IPS-11a (cell line): ENCODE data around the gene TGFBR3.

Source experiments
- H3K4me3 ChIP-seq: one replicate; pipeline ENCODE4 v1.5.1; 2013; ENCODE audit warnings: low read depth, low read length, control low read depth

TGFBR3 gene

DNA sequence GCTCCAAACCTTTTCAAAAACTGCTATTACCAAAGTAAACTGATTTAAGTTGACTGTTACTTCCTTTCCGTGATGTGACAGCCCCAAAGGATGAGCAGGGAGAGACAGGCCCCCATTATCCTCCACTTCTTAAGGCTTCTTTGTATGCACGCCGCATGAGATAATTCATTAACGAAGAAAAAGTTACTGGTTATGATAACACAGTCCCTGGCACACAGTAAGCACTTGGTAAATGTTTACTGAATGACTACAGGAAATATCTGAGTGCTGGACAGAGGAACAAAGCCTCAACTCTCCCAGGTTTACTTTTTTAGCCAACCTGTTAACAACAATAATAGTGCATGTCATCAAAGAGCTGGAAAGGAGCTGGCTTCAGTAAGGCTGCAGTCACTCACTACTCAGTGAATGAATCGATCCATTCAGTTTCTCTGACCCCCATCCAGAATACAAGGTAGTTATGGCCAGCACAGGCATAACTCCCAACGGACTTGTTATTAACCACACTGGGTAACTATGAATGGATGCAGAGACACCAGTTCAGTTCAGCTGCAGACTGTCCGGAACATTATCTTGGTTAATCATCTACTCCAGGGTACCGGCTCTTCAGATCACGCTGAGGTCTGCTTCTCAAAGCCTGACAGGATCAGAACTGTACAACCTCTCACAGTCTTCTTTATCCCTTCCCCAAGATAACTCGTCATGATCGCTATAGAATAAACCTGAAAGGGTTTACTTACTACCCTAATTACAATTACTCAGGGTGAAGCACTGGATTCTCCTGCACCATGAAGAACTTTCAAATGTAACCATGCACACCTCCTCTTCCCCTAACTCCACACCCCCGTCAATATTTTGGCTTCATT lies 58.3 kb downstream of the TGFBR3 start:
- no peak overlapping the region for H3K4me3 ChIP-seq

DNA sequence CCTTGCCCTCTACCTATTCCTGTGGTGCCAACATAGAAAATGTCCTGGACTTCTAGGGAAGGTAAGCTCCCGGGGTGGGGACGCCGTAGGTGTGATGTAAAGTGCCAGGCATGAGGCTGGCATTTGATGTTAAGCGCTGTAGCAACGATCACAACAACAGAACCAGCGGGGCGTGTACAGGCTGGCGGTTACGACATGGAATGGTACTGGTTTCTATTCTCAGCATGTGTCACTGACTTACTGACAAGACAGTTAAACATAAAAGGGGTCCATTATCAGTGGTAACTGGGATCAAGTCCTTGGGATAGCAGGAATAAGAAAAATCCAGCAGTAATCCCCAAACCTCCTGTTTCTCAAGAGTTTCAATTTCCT lies 58.9 kb downstream of the TGFBR3 start:
- no peak overlapping the region for H3K4me3 ChIP-seq

DNA sequence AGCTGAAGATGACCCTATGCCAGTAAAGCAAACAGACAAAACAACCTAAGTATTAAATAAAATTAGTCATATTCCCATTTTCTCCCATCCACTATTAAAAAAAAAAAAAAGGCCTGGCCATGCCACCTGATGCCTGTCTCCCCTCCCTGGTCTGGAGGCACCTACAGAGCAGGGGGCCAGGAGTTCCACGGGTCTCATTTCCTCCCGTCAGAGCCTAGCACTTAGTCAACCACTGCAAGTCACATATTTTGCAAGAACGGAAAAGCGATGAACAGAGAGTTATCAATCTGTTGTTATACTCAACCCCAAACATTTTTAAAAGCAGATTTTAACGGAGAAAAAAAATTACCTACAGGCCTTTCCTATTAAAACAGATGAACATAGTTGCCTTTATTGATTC lies 59.3 kb downstream of the TGFBR3 start:
- H3K4me3 ChIP-seq, result no peak overlapping the region

DNA sequence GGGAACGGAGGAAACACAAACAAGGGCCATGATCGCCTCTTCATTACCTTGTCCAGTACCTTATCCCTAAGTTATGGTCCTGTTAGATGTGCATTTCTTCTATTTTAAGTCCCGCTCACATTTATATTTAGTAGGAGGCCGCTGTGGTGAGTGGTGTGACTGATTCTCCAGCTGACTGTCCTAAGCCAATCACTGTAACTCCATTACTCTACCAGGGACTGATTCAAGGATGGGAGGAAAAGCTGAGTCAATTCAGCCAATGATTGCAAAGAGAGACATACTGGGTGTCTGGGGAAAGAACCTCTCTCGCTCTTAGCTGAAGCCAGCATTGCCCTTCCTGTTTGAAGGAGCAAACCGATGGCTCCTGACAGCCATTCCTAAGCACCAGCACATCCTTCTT lies 59.7 kb downstream of the TGFBR3 start:
- no peak overlapping the region for H3K4me3 ChIP-seq

DNA sequence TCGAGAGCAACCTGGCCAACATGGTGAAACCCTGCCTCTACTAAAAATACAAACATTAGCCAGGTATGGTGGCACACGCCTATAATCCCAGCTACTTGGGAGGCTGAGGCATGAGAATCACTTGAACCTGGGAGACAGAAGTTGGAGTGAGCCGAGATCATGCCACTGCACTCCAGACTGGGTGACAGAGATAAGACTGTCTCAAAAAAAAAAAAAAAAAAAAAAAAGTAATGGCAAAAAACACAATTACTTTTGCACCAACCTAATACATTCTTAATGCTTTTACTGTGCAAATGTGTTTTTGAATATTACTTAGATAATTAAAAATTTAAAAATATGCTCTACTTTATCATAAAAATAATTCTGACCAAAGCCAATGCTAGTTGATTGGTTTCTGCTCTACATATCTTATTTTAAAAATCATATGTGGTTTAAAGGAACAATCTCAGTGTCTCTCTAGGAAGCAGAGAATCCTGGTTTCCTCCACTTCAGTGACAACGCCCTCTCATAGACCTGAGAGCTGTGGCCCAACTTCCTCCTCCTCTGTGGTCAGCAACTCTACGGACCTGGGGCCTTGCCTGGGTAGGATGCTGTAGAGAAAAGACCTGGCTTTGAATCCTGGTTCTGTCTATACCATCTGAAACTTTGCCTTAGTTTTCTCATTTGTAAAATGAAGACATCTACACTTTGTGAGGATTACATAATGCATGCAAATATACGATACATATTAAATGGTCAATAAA lies 64.7 kb downstream of the TGFBR3 start:
- H3K4me3 ChIP-seq, result no peak overlapping the region

DNA sequence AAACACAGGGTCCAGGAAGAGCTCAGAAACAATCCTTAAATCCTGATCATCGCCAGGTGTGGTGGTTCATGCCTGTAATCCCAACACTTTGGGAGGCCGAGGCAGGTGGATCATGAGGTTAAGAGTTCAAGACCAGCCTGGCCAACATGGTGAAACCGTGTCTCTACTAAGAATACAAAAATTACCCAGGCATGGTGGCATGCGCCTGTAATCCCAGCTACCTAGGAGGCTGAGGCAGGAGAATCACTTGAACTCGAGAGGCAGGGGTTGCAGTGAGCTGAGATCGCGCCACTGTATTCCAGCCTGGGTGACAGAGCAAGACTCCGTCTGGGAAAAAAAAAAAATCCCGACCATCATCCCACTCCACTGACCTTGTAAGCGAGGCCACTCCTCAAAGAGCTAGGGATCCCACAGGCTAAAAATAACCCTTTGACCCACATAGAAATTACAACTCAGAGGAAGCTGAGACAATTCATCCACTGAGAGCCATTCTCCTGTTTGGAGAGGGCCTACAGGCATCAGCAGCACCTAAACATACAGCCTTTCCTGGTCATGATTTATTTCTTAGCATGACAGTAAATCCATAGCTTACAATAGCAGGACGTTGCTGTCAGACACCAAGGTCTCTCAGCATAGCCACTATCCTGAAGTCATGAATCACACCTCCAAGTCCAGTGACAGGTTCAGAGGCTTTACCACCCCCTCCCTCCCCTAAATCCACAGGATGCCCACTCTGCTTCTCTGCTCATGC lies 66.7 kb downstream of the TGFBR3 start:
- H3K4me3 ChIP-seq, result no peak overlapping the region

DNA sequence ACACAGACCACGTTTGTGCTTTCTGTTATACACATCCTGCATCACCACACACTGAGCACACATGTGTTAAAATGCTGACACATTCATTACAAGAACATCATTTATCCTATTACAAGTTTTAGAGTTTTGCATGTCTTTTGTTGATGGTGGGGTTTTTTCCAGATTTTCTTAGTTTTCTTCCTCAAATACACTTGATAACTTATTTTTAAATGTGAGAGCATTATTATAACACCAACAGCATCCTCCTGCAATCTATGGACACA lies 67.3 kb downstream of the TGFBR3 start:
- no peak overlapping the region for H3K4me3 ChIP-seq

DNA sequence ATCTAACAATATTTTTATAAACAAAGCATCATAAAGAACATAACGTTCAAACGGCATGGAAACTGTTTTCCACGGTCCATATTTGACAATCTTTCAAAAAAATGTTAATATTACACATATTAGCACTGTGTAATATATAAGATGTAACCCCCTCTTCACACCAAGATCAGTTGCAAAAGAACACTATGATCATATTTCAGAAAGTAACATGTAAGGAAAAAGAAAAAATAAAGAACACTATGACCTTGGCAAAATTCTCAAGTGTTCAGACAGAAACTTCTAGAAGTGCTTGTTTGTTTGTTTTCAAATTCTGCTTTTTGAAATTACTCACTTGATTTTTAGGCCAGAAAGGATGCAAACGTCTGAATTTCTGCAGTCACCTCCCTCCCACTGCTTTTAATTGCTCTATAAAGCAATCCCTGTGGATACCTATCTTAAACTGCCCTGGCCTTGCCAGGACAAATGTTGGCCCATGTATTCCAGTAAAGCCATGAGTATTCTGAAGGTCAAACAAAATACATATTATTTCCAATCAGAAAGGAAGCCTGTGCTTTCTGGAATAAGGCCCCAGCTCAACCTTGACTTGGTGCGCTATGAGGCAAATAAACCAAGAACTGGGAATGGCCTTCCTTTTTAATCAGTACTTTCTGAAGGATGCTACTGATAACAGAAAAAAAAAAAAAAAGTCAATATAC lies 68.6 kb downstream of the TGFBR3 start:
- H3K4me3 ChIP-seq, result no peak overlapping the region

DNA sequence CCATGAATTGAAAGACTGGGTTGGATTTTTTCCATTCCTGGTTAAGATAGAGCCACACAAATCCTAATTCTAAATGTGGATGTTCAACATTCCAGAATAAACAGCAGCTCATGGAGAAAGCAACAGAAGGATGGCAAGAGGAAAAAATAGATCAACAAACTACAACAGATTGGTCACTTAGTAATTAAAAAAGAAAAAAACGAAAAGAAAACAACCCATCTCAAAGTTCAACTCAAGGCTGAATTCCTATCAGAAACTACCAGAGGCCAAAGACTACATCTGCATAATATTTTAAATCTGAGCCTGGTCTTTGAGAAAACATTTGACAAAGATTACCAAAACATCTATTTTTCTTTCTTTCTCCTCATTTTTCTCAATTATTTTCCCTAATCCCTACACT lies 69.9 kb downstream of the TGFBR3 start:
- H3K4me3 ChIP-seq, result no peak overlapping the region

DNA sequence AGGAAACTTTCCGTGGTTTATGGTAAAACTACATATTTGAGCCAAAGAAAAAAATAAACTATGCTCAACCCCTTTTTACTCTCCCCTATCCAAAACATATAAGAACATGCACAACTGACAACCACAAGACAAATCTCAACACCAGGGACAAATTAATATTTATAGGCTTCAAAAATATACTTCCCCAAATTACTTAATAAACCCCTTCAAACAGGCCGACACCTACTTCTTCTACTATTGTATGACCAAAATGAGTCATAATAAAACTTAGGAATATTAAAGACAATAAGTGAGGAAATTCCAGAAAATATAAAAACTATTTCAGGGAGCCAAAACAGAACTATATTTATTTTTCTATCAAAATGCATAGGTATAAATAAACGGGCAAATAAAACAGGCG lies 71.5 kb downstream of the TGFBR3 start:
- no peak overlapping the region for H3K4me3 ChIP-seq

DNA sequence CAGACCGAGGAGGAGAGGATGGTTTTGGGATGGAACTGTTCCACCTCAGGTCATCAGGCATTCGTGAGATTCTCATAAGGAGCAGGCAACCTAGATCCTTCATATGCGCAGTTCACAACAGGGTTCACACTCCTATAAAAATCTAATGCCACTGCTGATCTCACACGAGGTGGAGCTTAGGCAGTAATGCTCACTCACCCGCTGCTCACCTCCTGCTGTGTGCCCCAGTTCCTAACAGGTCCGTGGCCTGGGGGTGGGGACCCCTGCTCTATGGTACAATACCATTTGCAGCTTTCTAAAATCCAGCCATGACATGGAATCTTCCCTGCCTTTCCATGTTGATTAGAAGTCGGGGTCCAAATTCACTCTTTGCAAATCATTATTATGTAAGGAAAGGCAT lies 72.1 kb downstream of the TGFBR3 start:
- no peak overlapping the region for H3K4me3 ChIP-seq

DNA sequence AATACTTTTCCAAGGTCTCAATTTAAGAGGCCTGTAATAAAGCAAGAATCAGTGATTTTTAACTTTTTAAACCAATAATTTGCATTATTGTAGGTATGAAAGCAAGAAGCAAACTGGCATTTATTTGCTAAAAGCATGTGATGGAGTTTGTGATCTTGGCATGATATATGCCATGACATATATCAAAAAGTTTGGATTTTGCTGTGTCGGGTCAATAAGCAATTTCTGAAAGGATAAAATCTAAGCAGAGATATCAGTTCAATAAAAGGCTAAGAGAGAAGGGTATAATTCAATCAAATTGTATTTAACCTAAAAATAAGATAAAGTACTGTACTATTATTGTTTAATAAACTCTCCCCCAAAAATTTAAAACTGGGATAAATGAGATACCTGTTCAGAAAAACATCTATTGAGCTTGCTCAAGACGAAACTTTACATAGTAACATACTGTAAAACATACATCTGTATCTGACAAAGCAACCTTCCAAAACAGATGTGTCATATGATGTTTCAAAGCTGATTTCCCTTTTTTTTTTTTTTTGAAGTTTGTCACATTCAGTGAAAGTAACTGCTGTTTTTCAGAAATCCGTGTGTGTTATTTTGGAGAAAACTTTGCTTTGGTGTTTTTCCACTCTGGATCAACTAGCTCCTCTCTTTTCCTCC lies 74.5 kb downstream of the TGFBR3 start:
- H3K4me3 ChIP-seq, result no peak overlapping the region

DNA sequence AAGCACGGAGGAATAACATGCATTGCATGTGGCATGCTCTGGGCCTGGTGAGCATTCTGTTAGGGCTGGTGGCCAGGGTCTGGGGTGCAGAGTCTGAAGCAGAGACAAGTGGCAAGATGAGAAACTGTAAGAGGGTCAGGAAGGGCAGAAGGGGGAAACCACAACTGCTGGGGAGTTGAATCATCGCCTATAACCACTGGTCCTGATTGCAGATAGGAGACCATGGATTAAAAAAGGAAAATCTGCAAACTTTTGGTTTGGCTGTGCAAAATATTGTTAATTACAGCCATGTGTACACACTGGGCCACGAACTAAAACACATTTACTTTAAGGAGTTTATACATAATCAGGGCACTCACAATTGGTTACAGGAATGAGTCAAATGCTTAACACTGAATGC lies 76.6 kb downstream of the TGFBR3 start:
- H3K4me3 ChIP-seq, result no peak overlapping the region

DNA sequence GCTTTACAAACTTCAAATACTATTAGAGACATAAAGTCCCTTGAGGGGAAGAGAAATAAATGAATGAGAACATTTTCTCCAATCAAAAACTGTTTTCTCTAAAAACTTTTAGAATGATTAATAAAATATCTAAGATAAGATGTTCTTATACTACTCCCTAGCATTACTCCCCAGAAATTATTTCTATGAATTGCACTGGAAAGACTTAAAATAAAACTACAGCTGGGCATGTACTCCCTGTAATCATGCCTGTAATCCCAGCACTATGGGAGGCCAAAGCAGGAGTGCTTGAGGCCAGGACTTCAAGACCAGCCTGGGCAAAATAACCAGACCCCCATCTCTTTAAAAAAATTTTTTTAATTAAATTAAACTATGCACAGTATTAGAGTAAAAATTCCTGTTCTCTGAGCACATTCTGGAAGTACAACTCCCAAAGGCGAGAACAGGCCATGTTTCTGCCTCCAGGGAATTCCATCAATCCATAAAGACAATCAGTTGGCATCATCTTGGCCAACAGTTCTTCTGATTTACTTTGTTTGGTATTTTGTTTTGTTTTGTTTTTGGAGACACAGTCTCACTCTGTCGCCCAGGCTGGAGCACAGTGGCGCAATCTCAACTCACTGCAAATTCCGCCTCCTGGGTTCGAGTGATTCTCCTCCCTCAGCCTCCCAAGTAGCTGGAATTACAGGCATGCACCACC lies 77.9 kb downstream of the TGFBR3 start:
- no peak overlapping the region for H3K4me3 ChIP-seq

DNA sequence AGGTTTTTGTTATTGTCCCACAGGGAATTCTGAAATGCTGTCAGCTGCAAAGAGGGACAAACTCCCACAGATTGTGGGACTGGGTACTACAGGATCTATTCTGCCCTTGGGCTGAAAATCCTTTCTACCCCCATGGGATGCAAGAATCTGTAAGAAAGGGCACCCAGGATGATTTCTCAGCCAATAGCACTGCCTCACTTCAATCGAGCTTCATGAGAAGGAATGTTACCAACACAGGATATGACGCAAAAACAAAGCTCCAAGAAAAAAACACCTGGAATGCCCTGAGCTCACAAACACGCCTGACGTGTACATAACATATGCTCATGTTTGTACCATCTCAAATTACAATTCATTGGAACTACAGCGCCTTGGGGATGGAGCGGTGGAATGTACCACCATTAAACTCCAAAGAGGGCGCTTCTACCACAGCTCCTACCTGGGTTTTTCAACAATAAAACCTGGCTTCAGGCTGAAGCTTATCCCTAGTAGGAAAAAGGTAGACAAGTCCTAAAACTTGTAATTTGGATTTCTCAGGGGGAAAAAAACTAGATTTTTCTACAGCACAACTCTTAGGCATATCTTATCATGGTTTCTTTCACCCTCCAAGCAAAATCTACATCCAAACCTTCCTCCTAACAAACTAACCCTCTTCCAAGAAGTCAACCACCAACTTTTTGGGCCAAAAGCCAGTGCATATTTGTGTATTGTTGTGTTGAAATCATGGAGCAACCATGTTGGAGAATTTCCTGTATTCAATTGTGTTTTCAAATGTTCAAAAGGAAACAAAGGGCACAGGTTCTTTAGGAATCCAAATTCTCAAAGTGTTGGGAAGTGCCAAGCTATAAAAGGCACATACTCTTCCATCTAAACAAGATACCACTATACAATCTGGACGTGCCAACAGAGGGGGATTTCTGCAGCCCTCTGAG lies 78.9 kb downstream of the TGFBR3 start:
- no peak overlapping the region for H3K4me3 ChIP-seq

DNA sequence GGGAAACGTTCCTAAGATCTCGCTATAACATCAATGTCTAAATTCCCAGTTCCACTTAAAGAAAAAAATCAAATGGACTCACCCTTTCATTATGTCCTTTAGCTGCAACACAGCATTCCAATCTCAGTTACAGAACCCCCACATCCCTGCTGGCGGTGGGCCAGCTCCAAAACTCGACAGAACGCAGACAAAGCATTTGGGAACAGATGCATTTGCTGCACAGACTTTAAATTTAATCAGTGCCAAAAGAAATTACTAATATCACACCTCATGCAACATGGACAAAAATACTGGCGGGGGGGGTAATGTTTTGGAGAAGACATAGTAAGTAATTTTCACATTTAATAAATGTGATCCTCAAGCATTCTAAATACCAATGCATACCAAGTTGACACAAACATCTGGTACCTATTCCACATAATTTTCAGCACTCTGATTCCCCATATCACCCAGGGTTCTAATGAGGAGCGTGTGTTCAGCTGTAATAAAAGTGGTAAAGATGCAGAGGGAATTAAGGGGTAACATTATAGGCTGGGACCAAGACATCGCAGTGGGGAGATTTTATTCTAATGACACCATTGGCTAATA lies 79.7 kb downstream of the TGFBR3 start:
- no peak overlapping the region for H3K4me3 ChIP-seq

DNA sequence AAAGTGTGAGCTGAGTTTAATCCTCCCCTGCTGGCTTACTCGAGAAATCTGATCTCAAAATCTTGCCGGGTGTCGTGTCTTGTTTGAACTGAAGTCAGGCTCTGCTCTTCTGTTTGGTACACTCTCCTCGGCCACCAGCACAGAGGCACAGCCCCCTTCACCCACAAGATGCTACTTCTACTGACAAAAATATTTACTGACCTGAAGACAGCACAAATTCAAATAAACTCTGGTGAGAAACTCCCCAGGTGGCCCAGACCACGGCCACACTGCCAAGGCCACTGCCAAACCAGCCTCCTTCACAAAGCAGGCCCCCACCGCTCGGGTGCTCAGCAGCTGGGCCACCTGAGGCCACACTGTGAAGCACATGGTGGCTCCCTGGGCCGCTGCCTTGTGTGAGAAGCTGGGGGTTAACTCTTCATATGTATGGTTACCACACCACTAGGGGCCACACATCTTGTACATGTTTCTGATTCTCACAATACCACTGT lies 80.6 kb downstream of the TGFBR3 start:
- H3K4me3 ChIP-seq, result no peak overlapping the region

DNA sequence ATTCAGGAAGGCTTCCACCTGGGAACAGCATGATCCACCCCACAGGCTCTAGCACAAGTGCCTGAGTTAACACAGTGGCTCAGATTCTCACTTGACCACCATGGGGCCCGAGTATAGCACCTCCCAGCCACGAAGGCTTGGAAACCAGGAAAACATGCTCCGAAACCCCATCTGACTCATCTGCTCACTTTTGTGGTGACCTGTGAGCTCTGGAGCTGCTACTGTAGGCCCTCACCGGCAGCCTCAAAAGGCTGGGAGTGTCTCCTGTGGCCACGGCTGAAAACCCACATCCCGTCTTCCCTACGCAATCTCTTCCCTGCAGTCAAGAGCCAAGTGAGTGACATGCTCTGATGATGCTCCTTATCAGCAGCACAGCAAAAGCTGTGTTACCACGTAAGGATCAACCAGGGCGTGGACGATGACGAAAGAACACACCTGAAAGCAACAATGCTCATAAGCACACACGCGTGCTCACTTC lies 81.4 kb downstream of the TGFBR3 start:
- no peak overlapping the region for H3K4me3 ChIP-seq
